ENCODE results near the gene STARD7. TPM values are rescaled to one million over a fixed set of nuclear protein-coding genes. Genes with fewer than 3 reads are reported as not detected.

Gene STARD7
- total and polyA plus RNA-seq, 10 of the 15 experiments (the other 5 are each of a cell fraction or from before 2014, with no cell fraction given) = 85.4 to 237 (median 153) TPM

GRCh38 chr2:96145036-96145847 lies 63.4 kb downstream of the STARD7 start, which contains the start of gene DUSP2:
Gene DUSP2 (minus strand): TSS chr2:96145440. CDS start chr2:96145354, 86 bp downstream.
- Histone ChIP-seq H3K4me3 (peak within 1 kb of the TSS; percentile 92), H3K27me3 (replicated peaks in 1 of 2; ENCODE audit: control insufficient read depth in 2 of 2, insufficient read depth in 2 of 2, low read length in 1 of 2) (no peaks in the 10 kb centered on the region), H3K9ac (ENCODE audit: control insufficient read depth, insufficient read depth, low read length) (peak within 1 kb of the TSS; percentile 89), H3K36me3 (ENCODE audit: control insufficient read depth in 2 of 2, insufficient read depth in 2 of 2, low read length in 1 of 2) (peaks cover 7% of the 10 kb centered on the region in 2 experiments; a peak in 2 of 4 replicates), H2AFZ (ENCODE audit: control insufficient read depth, low read depth, low read length) (peak within 1 kb of the TSS; percentile 52), H3K9me3 (replicated peaks; ENCODE audit: control insufficient read depth, insufficient read depth, low read length) (no peaks in the 10 kb centered on the region), H3K4me2 (ENCODE audit: control insufficient read depth, insufficient read depth) (peak within 1 kb of the TSS; percentile 95), H3K27ac (ENCODE audit: control insufficient read depth, insufficient read depth) (peak within 1 kb of the TSS; percentile 89), H4K20me1 (ENCODE audit: control insufficient read depth, insufficient read depth) (no peaks in the 10 kb centered on the region), H3K4me1 (ENCODE audit: control insufficient read depth, insufficient read depth, low read length) (peaks cover 45% of the 10 kb centered on the region), H3K79me2 (ENCODE audit: control insufficient read depth, insufficient read depth, low read length) (peaks cover 29% of the 10 kb centered on the region)
- in situ Hi-C loops (cut with MboI) = no loop called here
- ChIA-PET SMC1A (ENCODE audit: uncharacterized antibody, unreplicated experiment) (interaction anchor here (1.4 to 14.4 kb wide), 4 partner anchors 13 to 28 kb away, joined by 4 to 338 read pairs (median 96); no protein-coding TSS in a partner anchor), RAD21 (ENCODE audit: unreplicated experiment) (interaction anchor here (0.8 to 18.1 kb wide), 5 partner anchors 12 to 89 kb away, joined by 3 to 463 read pairs (median 50); no protein-coding TSS in a partner anchor), CTCF (interaction anchor here (1.1 to 14.4 kb wide), 4 partner anchors 12 to 28 kb away, joined by 3 to 535 read pairs (median 55); partner anchors contain the start of gene ADRA2B), POLR2A (interaction anchor here (2.6 to 9.5 kb wide), 4 partner anchors 13 to 63 kb away, joined by 12 to 161 read pairs (median 48); partner anchors contain the start of gene STARD7)
- WGBS (ENCODE audit: insufficient coverage, insufficient replicate concordance, low lambda C conversion rate, missing lambda C conversion rate) = under 1% methylated on average over 76 of the region's 94 CpGs
- FAIRE-seq (no peak), DNase-seq (ENCODE audit: low read depth, low spot score) (peak; percentile 85), ATAC-seq (peak; percentile 62)
- no TSS peak for BruUV-seq (replicated peaks)
- intact Hi-C loops (cut with micrococcal nuclease; ENCODE audit: unreplicated experiment) = loop anchor here (1.0 to 5.0 kb wide), 4 partner anchors 12 to 382 kb away; partner anchors contain the start of genes NCAPH and STARD7
- TF ChIP-seq E4F1 (IDR thresholded peaks at IDR 0.05; ENCODE audit: borderline replicate concordance, partially characterized antibody) (no peak), FOXM1 (IDR thresholded peaks at IDR 0.05; ENCODE audit: low read depth, low read length) (no peak), BACH1 (IDR thresholded peaks at IDR 0.05; ENCODE audit: borderline replicate concordance) (peak; percentile 97), ZNF207 (IDR thresholded peaks at IDR 0.05; ENCODE audit: borderline replicate concordance) (peak; percentile 77; the same call in 1 of the 2 replicates), NKRF (conservative IDR thresholded peaks at IDR 0.05) (peak; percentile 98), MEF2B (IDR thresholded peaks at IDR 0.05; ENCODE audit: partially characterized antibody, poor library complexity, severe bottlenecking) (no peak), DPF2 (IDR thresholded peaks at IDR 0.05) (peak; percentile 91), MYC (IDR thresholded peaks at IDR 0.05; ENCODE audit: insufficient read depth, insufficient read length, insufficient replicate concordance, low read length, severe bottlenecking) (peak; percentile 96), USF2 (IDR thresholded peaks at IDR 0.05; ENCODE audit: borderline replicate concordance, low read depth, low read length) (peak; percentile 57), USF1 (IDR thresholded peaks at IDR 0.05; ENCODE audit: borderline replicate concordance, extremely low read length, insufficient read depth, low read depth, low read length) (no peak)

Measured in GM12878 (cell line).